ENCODE measurements around the gene LOXL4.

The LOXL4 gene

GRCh38 chr10:98266647-98267046 lies 1.3 kb downstream of the LOXL4 start:
- H3K4me3 ChIP-seq (ENCODE audit: control insufficient read depth, low read depth, low read length) = no peak overlapping the region
- DNase-seq (ENCODE audit: low read depth) = no peak
- no peak for TF ChIP-seq CTCF (conservative IDR thresholded peaks at IDR 0.05; ENCODE audit: control insufficient read depth, insufficient read depth, low read depth, low read length)

- no peak for TF ChIP-seq CTCF (conservative IDR thresholded peaks at IDR 0.05; ENCODE audit: control insufficient read depth, insufficient read depth, low read depth, low read length)
Observed at GRCh38 chr10:98265403-98266378, 2.3 kb downstream of the LOXL4 start.

GRCh38 chr10:98264378-98265065 lies 3.5 kb downstream of the LOXL4 start:
- no peak for DNase-seq (ENCODE audit: low read depth)
- no peak for TF ChIP-seq CTCF (conservative IDR thresholded peaks at IDR 0.05; ENCODE audit: control insufficient read depth, insufficient read depth, low read depth, low read length)
- H3K4me3 ChIP-seq (ENCODE audit: control insufficient read depth, low read depth, low read length) = no peak overlapping the region

More at GRCh38 chr10:98265403-98266378, 2.3 kb downstream of the LOXL4 start:
- no peak for DNase-seq (ENCODE audit: low read depth)
- no peak overlapping the region for H3K4me3 ChIP-seq (ENCODE audit: control insufficient read depth, low read depth, low read length)

- no peak overlapping the region for H3K4me3 ChIP-seq (ENCODE audit: control insufficient read depth, low read depth, low read length)
- no peak for DNase-seq (ENCODE audit: low read depth)
- TF ChIP-seq CTCF (conservative IDR thresholded peaks at IDR 0.05; ENCODE audit: control insufficient read depth, insufficient read depth, low read depth, low read length) = no peak
Observed at GRCh38 chr10:98263088-98263487, 4.9 kb downstream of the LOXL4 start.

GRCh38 chr10:98262571-98262970 lies 5.4 kb downstream of the LOXL4 start:
- DNase-seq (ENCODE audit: low read depth) = peak; percentile 55
- TF ChIP-seq CTCF (conservative IDR thresholded peaks at IDR 0.05; ENCODE audit: control insufficient read depth, insufficient read depth, low read depth, low read length) = peak; percentile 42
- H3K4me3 ChIP-seq (ENCODE audit: control insufficient read depth, low read depth, low read length) = no peak overlapping the region

- DNase-seq (ENCODE audit: low read depth) = no peak
- H3K4me3 ChIP-seq (ENCODE audit: control insufficient read depth, low read depth, low read length) = no peak overlapping the region
- TF ChIP-seq CTCF (conservative IDR thresholded peaks at IDR 0.05; ENCODE audit: control insufficient read depth, insufficient read depth, low read depth, low read length) = no peak
Observed at GRCh38 chr10:98261436-98262277, 6.3 kb downstream of the LOXL4 start.
